AG09319 (cell line): Measurements from ENCODE around the gene FAM228B.

ENCODE experiments used
- DNase-seq: peaks from one replicate; pipeline ENCODE4 v3.0.0-alpha.2; 2010; ENCODE audit warnings: low read depth; ENCODE audit errors: extremely low read depth
- CTCF ChIP-seq: IDR thresholded peaks from 2 replicates; pipeline ENCODE4 v1.5.1; 2011; ENCODE audit warnings: low read depth, mild to moderate bottlenecking, inconsistent platforms, low read length, moderate library complexity

Gene FAM228B

GRCh38 chr2:24206242-24206641, 83.0 kb downstream of the FAM228B start:
- DNase-seq: no peak
- TF ChIP-seq CTCF: no peak

DNA sequence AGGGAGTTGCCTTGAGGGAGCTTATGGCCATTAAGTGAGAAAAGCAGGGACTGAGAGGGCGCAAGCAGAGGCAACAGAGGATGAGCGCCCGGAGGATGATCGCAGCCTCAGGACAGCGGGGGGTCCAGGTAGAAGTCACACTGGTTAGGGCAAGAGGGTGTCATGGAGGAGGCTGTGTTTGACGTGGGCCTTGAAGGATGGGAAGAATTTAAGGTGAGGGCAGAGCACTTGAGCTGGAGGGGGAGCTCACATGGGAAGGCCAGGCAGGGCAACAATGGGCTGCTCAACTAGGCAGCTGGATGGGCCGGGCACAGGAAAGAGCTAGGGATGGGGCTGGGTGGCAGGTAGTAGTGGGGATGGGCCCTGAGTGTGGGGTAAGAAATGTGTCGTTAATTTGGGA, 83.4 kb downstream of the FAM228B start:
- TF ChIP-seq CTCF: no peak
- no peak for DNase-seq

- TF ChIP-seq CTCF: no peak
- DNase-seq: no peak
Measured at GRCh38 chr2:24207359-24207758, 84.1 kb downstream of the FAM228B start.

DNA sequence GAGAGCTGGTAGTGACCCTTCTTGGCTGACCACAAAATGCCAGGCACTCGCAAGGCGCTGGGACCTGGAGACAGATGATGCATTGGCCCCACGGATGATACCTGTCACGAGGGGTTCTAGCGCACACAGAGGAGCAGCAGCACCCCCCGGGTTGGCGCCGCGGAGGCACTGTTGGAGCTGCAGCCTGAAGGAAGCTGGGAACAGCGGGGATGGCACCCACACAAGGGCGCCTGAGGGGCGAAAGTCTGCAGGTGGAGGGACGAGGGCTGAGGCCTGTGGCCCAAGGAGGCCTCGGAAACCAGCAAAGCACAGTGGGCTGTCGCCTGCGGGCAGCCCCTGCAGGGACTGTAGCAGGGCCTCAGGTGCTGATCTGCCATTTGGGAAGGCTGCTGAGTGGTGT, 85.2 kb downstream of the FAM228B start:
- DNase-seq: no peak
- TF ChIP-seq CTCF: no peak

DNA sequence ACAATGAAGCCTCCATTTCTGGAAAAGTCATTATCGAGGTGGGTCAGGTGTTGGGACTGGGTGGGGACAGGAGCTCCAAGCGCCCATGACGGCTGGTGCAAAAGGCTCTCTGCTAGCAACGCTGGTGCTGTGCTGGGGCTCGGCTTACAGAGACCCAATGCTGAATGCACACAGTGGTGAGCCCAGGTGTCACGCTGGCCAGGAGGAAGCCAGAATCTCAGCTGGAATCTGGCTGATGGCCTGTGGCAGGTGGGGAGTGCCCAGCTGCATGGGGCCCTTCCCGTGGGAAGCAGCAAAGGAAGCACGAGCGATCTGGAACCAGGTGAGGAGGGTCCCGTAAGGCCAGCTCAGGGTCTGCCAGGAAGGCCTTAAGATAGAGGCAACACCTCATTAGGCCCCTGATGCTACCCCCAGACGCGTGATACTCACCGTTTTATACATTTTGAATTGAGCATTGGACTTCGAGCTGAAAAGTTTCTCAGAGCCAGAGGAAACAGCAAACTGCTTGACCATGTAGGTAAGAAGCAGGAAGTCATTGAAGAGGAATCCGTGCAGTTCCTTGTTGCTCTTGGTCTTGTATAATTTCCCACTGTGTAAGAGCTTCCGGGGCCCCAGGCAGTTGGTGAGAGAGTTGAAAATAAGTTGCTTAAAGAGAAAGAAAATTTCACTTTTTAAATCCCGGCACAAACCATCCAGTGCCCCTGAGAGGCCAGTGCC, 86.3 kb downstream of the FAM228B start:
- TF ChIP-seq CTCF: no peak
- no peak for DNase-seq

GRCh38 chr2:24210106-24210455, 86.8 kb downstream of the FAM228B start:
- no peak for TF ChIP-seq CTCF
- no peak for DNase-seq

DNA sequence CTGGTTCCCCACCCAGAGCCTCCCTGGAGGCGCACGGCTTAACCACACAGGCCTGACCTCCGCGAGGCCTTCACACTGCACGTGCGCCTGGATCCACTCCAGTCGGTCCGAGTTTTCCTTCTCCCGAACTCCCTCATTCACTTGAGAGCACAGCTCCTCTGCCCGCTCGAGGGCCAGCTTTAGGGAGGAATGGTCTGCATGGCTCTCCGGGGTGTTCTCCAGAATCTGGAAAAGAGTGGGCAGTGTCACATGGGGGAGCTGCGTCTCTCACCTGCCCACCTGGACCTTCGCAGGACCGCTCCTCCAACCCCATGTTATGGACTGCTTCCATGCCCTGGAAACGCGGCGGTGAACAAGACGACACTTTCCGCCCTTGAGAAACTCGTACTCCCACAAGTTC, 87.5 kb downstream of the FAM228B start:
- no peak for TF ChIP-seq CTCF
- DNase-seq: no peak
